H9 (cell line): ENCODE results near the gene ISG15. TPM values are rescaled to one million over a fixed set of nuclear protein-coding genes. Genes with fewer than 3 reads are reported as not detected.

Experiments used
- DNase-seq: peaks from one replicate; pipeline ENCODE4 v3.0.0-alpha.2; 2017
- H2AFZ ChIP-seq: one replicate; pipeline ENCODE4 v1.6.1; 2013; ENCODE audit warnings: mild to moderate bottlenecking, low read length, control low read depth, moderate library complexity
- H2AK5ac ChIP-seq: 2 replicates; pipeline ENCODE4 v1.6.1; 2013; ENCODE audit warnings: low read length, control low read depth, mixed read lengths; ENCODE audit not compliant: insufficient read length
- H2BK120ac ChIP-seq: one replicate; pipeline ENCODE4 v1.6.1; 2013; ENCODE audit warnings: low read depth, mild to moderate bottlenecking, low read length, control low read depth, inconsistent platforms; ENCODE audit not compliant: poor library complexity, severe bottlenecking
- H2BK12ac ChIP-seq: 2 replicates; pipeline ENCODE4 v1.6.1; 2013; ENCODE audit warnings: low read length, control low read depth, mixed read lengths, low read depth; ENCODE audit not compliant: insufficient read length
- H2BK15ac ChIP-seq: 2 replicates; pipeline ENCODE4 v1.6.1; 2013; ENCODE audit warnings: low read depth, low read length, control low read depth
- H2BK20ac ChIP-seq: one replicate; pipeline ENCODE4 v1.6.1; 2013; ENCODE audit warnings: low read depth, mild to moderate bottlenecking, low read length, control low read depth, inconsistent platforms; ENCODE audit not compliant: poor library complexity, severe bottlenecking
- H2BK5ac ChIP-seq: 2 replicates; pipeline ENCODE4 v1.6.1; 2013; ENCODE audit warnings: low read length, control low read depth, mixed read lengths; ENCODE audit not compliant: insufficient read length
- H3K14ac ChIP-seq: 2 replicates; pipeline ENCODE4 v1.6.1; 2013; ENCODE audit warnings: low read length, control low read depth; ENCODE audit not compliant: insufficient read depth
- H3K18ac ChIP-seq: 2 replicates; pipeline ENCODE4 v1.6.1; 2013; ENCODE audit warnings: low read depth, mild to moderate bottlenecking, mixed read lengths, low read length, control low read depth; ENCODE audit not compliant: insufficient read length
- H3K23ac ChIP-seq: 2 replicates; pipeline ENCODE4 v1.6.1; 2013; ENCODE audit warnings: low read length, control low read depth, mixed read lengths, low read depth; ENCODE audit not compliant: insufficient read length
- H3K23me2 ChIP-seq: 2 replicates; pipeline ENCODE4 v1.6.1; 2013; ENCODE audit warnings: low read depth, mild to moderate bottlenecking, mixed read lengths, low read length, control low read depth; ENCODE audit not compliant: insufficient read length, poor library complexity, severe bottlenecking
- H3K27ac ChIP-seq: 2 replicates; pipeline ENCODE4 v1.5.1; 2013; ENCODE audit warnings: low read length, control low read depth, mixed read lengths, low read depth; ENCODE audit not compliant: insufficient read length
- H3K27me3 ChIP-seq: 2 replicates; pipeline ENCODE4 v1.6.1; 2013; ENCODE audit warnings: low read length, control low read depth, inconsistent platforms; ENCODE audit not compliant: insufficient read depth
- H3K4ac ChIP-seq: 2 replicates; pipeline ENCODE4 v1.6.1; 2013; ENCODE audit warnings: low read depth, mild to moderate bottlenecking, control low read depth, inconsistent platforms, low read length, moderate library complexity
- H3K4me1 ChIP-seq: 2 replicates; pipeline ENCODE4 v1.6.1; 2013; ENCODE audit warnings: low read length, control low read depth, inconsistent platforms; ENCODE audit not compliant: insufficient read depth
- H3K4me2 ChIP-seq: 2 replicates; pipeline ENCODE4 v1.6.1; 2013; ENCODE audit warnings: low read length, control low read depth, mixed read lengths; ENCODE audit not compliant: insufficient read length, insufficient read depth
- H3K56ac ChIP-seq: 2 replicates; pipeline ENCODE4 v1.6.1; 2013; ENCODE audit warnings: low read depth, mild to moderate bottlenecking, mixed read lengths, low read length, control low read depth; ENCODE audit not compliant: insufficient read length
- H3K79me1 ChIP-seq: 2 replicates; pipeline ENCODE4 v1.6.1; 2013; ENCODE audit warnings: low read depth, mild to moderate bottlenecking, moderate library complexity, low read length, control low read depth, inconsistent platforms; ENCODE audit not compliant: insufficient read depth, poor library complexity, severe bottlenecking
- H3K79me2 ChIP-seq: 2 replicates; pipeline ENCODE4 v1.6.1; 2013; ENCODE audit warnings: low read length, control low read depth, inconsistent platforms; ENCODE audit not compliant: insufficient read depth
- H3K9ac ChIP-seq: 2 replicates; pipeline ENCODE4 v1.6.1; 2013; ENCODE audit warnings: low read length, control low read depth, mixed read lengths; ENCODE audit not compliant: insufficient read length; ENCODE audit errors: extremely low read depth
- H3K9me3 ChIP-seq: one replicate; pipeline ENCODE4 v1.6.1; 2013; ENCODE audit warnings: low read depth, low read length, inconsistent platforms; ENCODE audit not compliant: control insufficient read depth
- H3T11ph ChIP-seq: one replicate; pipeline ENCODE4 v1.6.1; 2013; ENCODE audit warnings: mild to moderate bottlenecking, low read length, control low read depth, inconsistent platforms
- H4K20me1 ChIP-seq: one replicate; pipeline ENCODE4 v1.6.1; 2013; ENCODE audit not compliant: control insufficient read depth, insufficient read length, insufficient read depth
- H4K5ac ChIP-seq: 2 replicates; pipeline ENCODE4 v1.6.1; 2013; ENCODE audit warnings: low read depth, mild to moderate bottlenecking, mixed read lengths, low read length, control low read depth; ENCODE audit not compliant: insufficient read length
- H4K8ac ChIP-seq: replicated peaks from 2 replicates; pipeline ENCODE4 v1.6.1; 2013; ENCODE audit warnings: low read length, control low read depth, mixed read lengths, low read depth; ENCODE audit not compliant: insufficient read length
- H4K91ac ChIP-seq: 2 replicates; pipeline ENCODE4 v1.6.1; 2013; ENCODE audit warnings: low read depth, mild to moderate bottlenecking, moderate library complexity, mixed read lengths, low read length, control low read depth; ENCODE audit not compliant: insufficient read length
- H3K27ac Mint-ChIP-seq, 3 experiments: 2 replicates in 2 of 3; 3 replicates in 1 of 3; pipeline ENCODE4 v1.8.0; 2020 to 2021; ENCODE audit warnings: mixed read lengths in 3 of 3, mild to moderate bottlenecking in 1 of 3, moderate library complexity in 1 of 3
- H3K27me3 Mint-ChIP-seq: 2 replicates; pipeline ENCODE4 v1.8.0; 2021; ENCODE audit warnings: low read depth, mild to moderate bottlenecking, moderate library complexity, mixed read lengths
- H3K36me3 Mint-ChIP-seq, 3 experiments: 2 replicates in 2 of 3; 3 replicates in 1 of 3; pipeline ENCODE4 v1.8.0; 2020 to 2021; ENCODE audit warnings: low read depth in 3 of 3, mixed read lengths in 3 of 3; ENCODE audit not compliant: insufficient read depth in 1 of 3
- H3K4me1 Mint-ChIP-seq, 2 experiments: 2 replicates each; pipeline ENCODE4 v1.8.0; 2020; ENCODE audit warnings: mixed read lengths in 2 of 2
- H3K4me3 Mint-ChIP-seq, 2 experiments: 2 replicates in 1 of 2; 3 replicates in 1 of 2; pipeline ENCODE4 v1.8.0; 2020 to 2021; ENCODE audit warnings: mild to moderate bottlenecking in 2 of 2, mixed read lengths in 2 of 2, moderate library complexity in 1 of 2
- H3K9me3 Mint-ChIP-seq, 2 experiments: 2 replicates in 1 of 2; 3 replicates in 1 of 2; pipeline ENCODE4 v1.8.0; 2020; ENCODE audit warnings: mild to moderate bottlenecking in 2 of 2, mixed read lengths in 2 of 2, moderate library complexity in 1 of 2
- WGBS: extraction: QIAGEN DNeasy Blood & Tissue Kit; methylation state at CpG from one replicate; pipeline ENCODE4 v1.1.7; 2013; ENCODE audit warnings: missing lambda C conversion rate, low lambda C conversion rate, mixed read lengths; ENCODE audit not compliant: insufficient read length; ENCODE audit errors: extremely low coverage; 5-methylcytosine and 5-hydroxymethylcytosine counted together
- total RNA-seq: library from RNA; stranded (reverse); gene quantifications from 2 replicates; pipeline ENCODE4 v1.2.1, GENCODE V29; 2021
- TF ChIP-seq, protein P1 (sequence below): fragments of 200-600 bp; sonication (generic); conservative IDR thresholded peaks from 3 replicates; pipeline ENCODE4 v1.8.0; 2021; ENCODE audit warnings: antibody characterized with exemption, mild to moderate bottlenecking

ISG15 gene
- total RNA-seq, 1 experiment from 2014 or later: 39.7 TPM

DNA sequence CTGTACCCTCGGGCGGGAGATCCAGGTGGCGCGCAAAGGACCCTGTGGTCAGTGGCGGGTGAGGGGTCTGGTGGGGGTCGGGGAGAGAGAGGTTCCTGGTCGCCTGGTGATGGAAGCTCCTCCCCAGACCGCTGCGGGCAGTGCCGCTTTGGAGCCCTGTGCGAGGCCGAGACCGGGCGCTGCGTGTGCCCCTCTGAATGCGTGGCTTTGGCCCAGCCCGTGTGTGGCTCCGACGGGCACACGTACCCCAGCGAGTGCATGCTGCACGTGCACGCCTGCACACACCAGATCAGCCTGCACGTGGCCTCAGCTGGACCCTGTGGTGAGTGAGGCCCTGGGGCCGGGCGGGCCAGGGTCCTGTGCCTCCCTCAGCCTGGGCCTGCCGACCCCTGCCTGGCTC is 30.1 kb downstream of the ISG15 start:
- Histone ChIP-seq H4K5ac (no peak overlapping the region), H3K79me1 (no peaks in the 10 kb centered on the region), H3K23me2 (peaks cover 4% of the 10 kb centered on the region), H3K9me3 (no peaks in the 10 kb centered on the region), H2BK5ac (no peak overlapping the region), H3K14ac (no peak overlapping the region), H3K4me2 (no peak overlapping the region), H3K79me2 (no peaks in the 10 kb centered on the region), H2BK12ac (no peak overlapping the region), H3K4me1 (no peaks in the 10 kb centered on the region), H2BK20ac (no peak overlapping the region), H3K18ac (no peak overlapping the region), H3K27me3 (no peaks in the 10 kb centered on the region; the same call in 1 of the 2 replicates), H3K27ac (no peak overlapping the region), H2AK5ac (no peak overlapping the region), H2BK15ac (no peak overlapping the region), H4K20me1 (peaks cover 3% of the 10 kb centered on the region), H3T11ph (no peak overlapping the region), H3K23ac (no peak overlapping the region), H4K91ac (no peak overlapping the region), H4K8ac (no peak overlapping the region), H3K9ac (no peak overlapping the region), H2AFZ (no peak overlapping the region), H3K56ac (no peak overlapping the region), H2BK120ac (no peak overlapping the region), H3K4ac (no peak overlapping the region)
- TF ChIP-seq, protein P1, sequence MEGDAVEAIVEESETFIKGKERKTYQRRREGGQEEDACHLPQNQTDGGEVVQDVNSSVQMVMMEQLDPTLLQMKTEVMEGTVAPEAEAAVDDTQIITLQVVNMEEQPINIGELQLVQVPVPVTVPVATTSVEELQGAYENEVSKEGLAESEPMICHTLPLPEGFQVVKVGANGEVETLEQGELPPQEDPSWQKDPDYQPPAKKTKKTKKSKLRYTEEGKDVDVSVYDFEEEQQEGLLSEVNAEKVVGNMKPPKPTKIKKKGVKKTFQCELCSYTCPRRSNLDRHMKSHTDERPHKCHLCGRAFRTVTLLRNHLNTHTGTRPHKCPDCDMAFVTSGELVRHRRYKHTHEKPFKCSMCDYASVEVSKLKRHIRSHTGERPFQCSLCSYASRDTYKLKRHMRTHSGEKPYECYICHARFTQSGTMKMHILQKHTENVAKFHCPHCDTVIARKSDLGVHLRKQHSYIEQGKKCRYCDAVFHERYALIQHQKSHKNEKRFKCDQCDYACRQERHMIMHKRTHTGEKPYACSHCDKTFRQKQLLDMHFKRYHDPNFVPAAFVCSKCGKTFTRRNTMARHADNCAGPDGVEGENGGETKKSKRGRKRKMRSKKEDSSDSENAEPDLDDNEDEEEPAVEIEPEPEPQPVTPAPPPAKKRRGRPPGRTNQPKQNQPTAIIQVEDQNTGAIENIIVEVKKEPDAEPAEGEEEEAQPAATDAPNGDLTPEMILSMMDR: no peak
- no peaks in the 10 kb centered on the region; a peak in 1 of 5 replicates for H3K9me3 Mint-ChIP-seq
- no CpG with 5 or more reads among the region's 27 CpGs for WGBS
- H3K4me3 Mint-ChIP-seq: no peak overlapping the region; a peak in 1 of 5 replicates
- peaks cover 18% of the 10 kb centered on the region for H3K27me3 Mint-ChIP-seq
- H3K4me1 Mint-ChIP-seq: peaks cover 7 to 14% of the 10 kb centered on the region in 2 experiments
- peaks cover 9 to 47% (median 40%) of the 10 kb centered on the region in 3 experiments for H3K36me3 Mint-ChIP-seq
- no peak for DNase-seq
- no peak overlapping the region for H3K27ac Mint-ChIP-seq
